ENCODE data around the gene CES4A.

The CES4A gene

DNA sequence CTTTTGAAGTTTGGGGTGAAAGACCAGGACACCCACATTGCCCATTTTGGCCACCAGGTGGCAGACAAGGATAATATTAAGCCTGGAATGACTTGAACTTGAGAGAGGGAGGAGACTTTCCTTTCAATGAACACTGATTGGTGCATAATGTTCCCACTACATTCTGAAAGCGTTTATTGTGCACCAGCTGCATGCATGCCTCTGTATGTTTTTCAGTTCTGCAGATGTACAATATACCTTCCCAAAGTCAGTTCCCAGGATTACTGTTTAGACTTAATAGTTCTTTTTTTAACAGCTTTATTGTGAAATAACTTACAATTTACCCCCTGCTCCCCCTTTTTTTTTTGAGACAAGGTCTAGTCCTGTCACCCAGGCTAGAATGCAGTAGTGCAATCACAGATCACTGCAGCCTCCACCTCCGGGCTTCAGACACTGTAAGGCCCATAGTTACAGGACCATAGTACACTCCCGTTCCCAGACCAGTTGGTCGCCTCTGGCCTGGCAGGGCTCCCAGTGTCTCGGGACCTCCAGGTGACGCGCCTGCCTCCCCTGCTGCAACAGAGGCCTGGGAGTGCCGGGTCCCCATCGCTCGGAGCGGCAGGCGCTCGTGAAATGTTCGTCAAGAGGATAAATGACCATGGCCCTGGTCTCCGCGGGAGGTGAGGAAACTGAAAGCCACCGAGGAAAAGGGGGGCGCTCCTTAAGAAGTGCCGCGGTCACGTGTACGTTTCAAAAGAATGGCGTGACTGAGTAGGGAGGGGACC is 40.9 kb upstream of the CES4A start:
- Histone ChIP-seq H3K4me3 (ENCODE audit: low read length, poor library complexity, severe bottlenecking) (peak overlapping the region; percentile 70), H3K79me2 (ENCODE audit: insufficient read depth, low read length) (no peaks in the 10 kb centered on the region), H3K9me3 (ENCODE audit: insufficient read depth, low read depth, low read length) (no peaks in the 10 kb centered on the region), H3F3A (ENCODE audit: low read depth) (no peaks in the 10 kb centered on the region), H2AFZ (ENCODE audit: low read length) (peak overlapping the region; percentile 86), H3K4me2 (ENCODE audit: low read depth, low read length, poor library complexity, severe bottlenecking) (peak overlapping the region; percentile 87), H3K9ac (ENCODE audit: low read depth, low read length, poor library complexity, severe bottlenecking) (peak overlapping the region; percentile 52), H3K36me3 (ENCODE audit: insufficient read depth, low read length) (no peaks in the 10 kb centered on the region), H3K9me2 (replicated peaks; ENCODE audit: low read depth, low read length) (no peaks in the 10 kb centered on the region), H3K4me1 (ENCODE audit: insufficient read depth, low read length, poor library complexity, severe bottlenecking) (no peaks in the 10 kb centered on the region), H3K27me3 (ENCODE audit: insufficient read depth, low read length, poor library complexity, severe bottlenecking) (no peaks in the 10 kb centered on the region), H4K20me1 (ENCODE audit: insufficient read depth, low read length, poor library complexity, severe bottlenecking) (no peaks in the 10 kb centered on the region)
- TF ChIP-seq, protein P1, sequence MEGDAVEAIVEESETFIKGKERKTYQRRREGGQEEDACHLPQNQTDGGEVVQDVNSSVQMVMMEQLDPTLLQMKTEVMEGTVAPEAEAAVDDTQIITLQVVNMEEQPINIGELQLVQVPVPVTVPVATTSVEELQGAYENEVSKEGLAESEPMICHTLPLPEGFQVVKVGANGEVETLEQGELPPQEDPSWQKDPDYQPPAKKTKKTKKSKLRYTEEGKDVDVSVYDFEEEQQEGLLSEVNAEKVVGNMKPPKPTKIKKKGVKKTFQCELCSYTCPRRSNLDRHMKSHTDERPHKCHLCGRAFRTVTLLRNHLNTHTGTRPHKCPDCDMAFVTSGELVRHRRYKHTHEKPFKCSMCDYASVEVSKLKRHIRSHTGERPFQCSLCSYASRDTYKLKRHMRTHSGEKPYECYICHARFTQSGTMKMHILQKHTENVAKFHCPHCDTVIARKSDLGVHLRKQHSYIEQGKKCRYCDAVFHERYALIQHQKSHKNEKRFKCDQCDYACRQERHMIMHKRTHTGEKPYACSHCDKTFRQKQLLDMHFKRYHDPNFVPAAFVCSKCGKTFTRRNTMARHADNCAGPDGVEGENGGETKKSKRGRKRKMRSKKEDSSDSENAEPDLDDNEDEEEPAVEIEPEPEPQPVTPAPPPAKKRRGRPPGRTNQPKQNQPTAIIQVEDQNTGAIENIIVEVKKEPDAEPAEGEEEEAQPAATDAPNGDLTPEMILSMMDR (conservative IDR thresholded peaks at IDR 0.05; ENCODE audit: low read length) = peak; percentile 93
- no peak for TF ChIP-seq EZH2phosphoT487 (IDR thresholded peaks at IDR 0.05; ENCODE audit: borderline replicate concordance)

DNA sequence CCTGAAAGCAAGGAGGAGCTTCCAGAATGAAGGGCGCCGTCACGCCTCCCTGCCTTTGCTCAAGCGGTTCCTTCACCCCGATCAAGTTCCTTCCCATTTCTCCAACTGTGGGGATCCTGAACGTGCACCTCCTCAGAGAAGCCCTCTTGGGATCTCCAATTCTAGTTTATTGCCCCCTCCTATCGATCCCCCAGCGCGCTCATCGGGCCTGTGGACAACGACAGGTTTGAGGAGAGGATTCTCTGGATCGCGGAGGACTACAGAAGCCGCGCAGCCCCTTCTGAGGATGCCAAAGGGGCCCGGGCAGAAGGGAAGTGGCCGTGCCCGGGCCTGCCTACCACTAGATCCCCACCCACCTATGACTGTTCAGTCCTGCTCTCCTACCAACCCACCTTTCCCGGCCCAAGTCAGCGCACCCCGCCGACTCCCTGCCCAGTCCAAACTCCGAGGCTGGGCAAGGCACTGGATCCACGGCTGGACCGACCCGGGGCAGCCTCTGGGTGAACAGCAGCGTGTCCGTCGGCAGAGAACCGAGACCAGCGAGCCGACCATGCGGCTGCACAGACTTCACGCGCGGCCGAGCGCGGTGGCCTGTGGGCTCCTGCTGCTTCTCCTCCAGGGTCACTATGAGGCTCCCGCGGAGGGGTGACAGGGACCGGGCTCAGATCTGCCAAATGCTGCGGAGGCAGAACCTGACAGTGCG is 40.1 kb upstream of the CES4A start:
- H3F3A ChIP-seq (ENCODE audit: low read depth) = no peaks in the 10 kb centered on the region
- no peaks in the 10 kb centered on the region for H3K79me2 ChIP-seq (ENCODE audit: insufficient read depth, low read length)
- no peaks in the 10 kb centered on the region for H3K9me3 ChIP-seq (ENCODE audit: insufficient read depth, low read depth, low read length)
- H3K4me2 ChIP-seq (ENCODE audit: low read depth, low read length, poor library complexity, severe bottlenecking) = peak overlapping the region; percentile 87
- no peaks in the 10 kb centered on the region for H4K20me1 ChIP-seq (ENCODE audit: insufficient read depth, low read length, poor library complexity, severe bottlenecking)
- H3K4me1 ChIP-seq (ENCODE audit: insufficient read depth, low read length, poor library complexity, severe bottlenecking) = no peaks in the 10 kb centered on the region
- no peaks in the 10 kb centered on the region for H3K9me2 ChIP-seq (replicated peaks; ENCODE audit: low read depth, low read length)
- H3K27me3 ChIP-seq (ENCODE audit: insufficient read depth, low read length, poor library complexity, severe bottlenecking) = no peaks in the 10 kb centered on the region
- H3K4me3 ChIP-seq (ENCODE audit: low read length, poor library complexity, severe bottlenecking) = peak overlapping the region; percentile 70
- no peaks in the 10 kb centered on the region for H3K36me3 ChIP-seq (ENCODE audit: insufficient read depth, low read length)
- peak overlapping the region; percentile 52 for H3K9ac ChIP-seq (ENCODE audit: low read depth, low read length, poor library complexity, severe bottlenecking)
- TF ChIP-seq, protein P1 (conservative IDR thresholded peaks at IDR 0.05; ENCODE audit: low read length) = no peak
- TF ChIP-seq EZH2phosphoT487 (IDR thresholded peaks at IDR 0.05; ENCODE audit: borderline replicate concordance) = no peak
- H2AFZ ChIP-seq (ENCODE audit: low read length) = peak overlapping the region; percentile 86

DNA sequence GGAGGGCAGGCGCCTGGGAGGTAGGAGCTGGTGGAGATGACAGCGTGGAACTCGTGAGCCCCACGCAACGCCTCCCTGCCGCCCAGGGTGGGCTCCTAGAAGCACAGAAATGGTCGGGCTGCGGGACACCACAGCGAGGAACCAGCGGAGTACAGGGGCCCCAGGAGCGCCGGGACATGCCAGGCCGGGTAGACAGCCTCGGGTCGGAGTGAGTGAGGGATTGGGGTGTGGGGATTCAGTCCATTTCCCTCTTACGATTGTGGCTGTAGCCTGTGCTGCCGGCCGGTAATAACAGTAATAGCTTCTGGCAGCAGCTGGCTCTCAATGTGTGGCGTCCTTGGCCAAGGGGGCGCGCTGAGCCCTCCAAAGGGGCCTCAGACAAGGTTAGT is 39.6 kb upstream of the CES4A start:
- no peaks in the 10 kb centered on the region for H3K79me2 ChIP-seq (ENCODE audit: insufficient read depth, low read length)
- no peak overlapping the region for H3K4me2 ChIP-seq (ENCODE audit: low read depth, low read length, poor library complexity, severe bottlenecking)
- no peaks in the 10 kb centered on the region for H3K27me3 ChIP-seq (ENCODE audit: insufficient read depth, low read length, poor library complexity, severe bottlenecking)
- TF ChIP-seq, protein P1 (conservative IDR thresholded peaks at IDR 0.05; ENCODE audit: low read length) = no peak
- no peak for TF ChIP-seq EZH2phosphoT487 (IDR thresholded peaks at IDR 0.05; ENCODE audit: borderline replicate concordance)
- H3K9ac ChIP-seq (ENCODE audit: low read depth, low read length, poor library complexity, severe bottlenecking) = no peak overlapping the region
- no peaks in the 10 kb centered on the region for H3F3A ChIP-seq (ENCODE audit: low read depth)
- no peaks in the 10 kb centered on the region for H3K9me3 ChIP-seq (ENCODE audit: insufficient read depth, low read depth, low read length)
- no peak overlapping the region for H3K4me3 ChIP-seq (ENCODE audit: low read length, poor library complexity, severe bottlenecking)
- no peaks in the 10 kb centered on the region for H3K4me1 ChIP-seq (ENCODE audit: insufficient read depth, low read length, poor library complexity, severe bottlenecking)
- no peak overlapping the region for H2AFZ ChIP-seq (ENCODE audit: low read length)
- no peaks in the 10 kb centered on the region for H4K20me1 ChIP-seq (ENCODE audit: insufficient read depth, low read length, poor library complexity, severe bottlenecking)
- no peaks in the 10 kb centered on the region for H3K9me2 ChIP-seq (replicated peaks; ENCODE audit: low read depth, low read length)
- no peaks in the 10 kb centered on the region for H3K36me3 ChIP-seq (ENCODE audit: insufficient read depth, low read length)

All from Loucy (cell line).